Activated CD4-positive, alpha-beta T cell treated with anti-CD3 and anti-CD28 coated beads for 4 hours (primary cell): ENCODE data around the gene PTPN12.

Experiments
- DNase-seq, 2 donors: peaks; one replicate each; pipeline ENCODE4 v3.0.0-alpha.2; 2020

Gene PTPN12

GRCh38 chr7:77665161-77665560, 128.1 kb downstream of the PTPN12 start:
- DNase-seq: no peak

GRCh38 chr7:77667459-77668086, 130.5 kb downstream of the PTPN12 start:
- DNase-seq: no peak

- DNase-seq: no peak
Measured at GRCh38 chr7:77674878-77675277, 137.8 kb downstream of the PTPN12 start.

- no peak for DNase-seq
Measured at GRCh38 chr7:77679608-77680007, 142.5 kb downstream of the PTPN12 start.

- DNase-seq: no peak
Measured at GRCh38 chr7:77680266-77680665, 143.2 kb downstream of the PTPN12 start.

- DNase-seq: no peak
Measured at GRCh38 chr7:77684030-77684429, 146.9 kb downstream of the PTPN12 start.

GRCh38 chr7:77685233-77685632, 148.1 kb downstream of the PTPN12 start:
- no peak for DNase-seq

- DNase-seq: no peak
Measured at GRCh38 chr7:77687100-77687746, 150.1 kb downstream of the PTPN12 start.

GRCh38 chr7:77687747-77688144, 150.7 kb downstream of the PTPN12 start:
- no peak for DNase-seq
